NCI-H345 (cell line): ENCODE results near the gene TSPYL6.

Source experiments
- DNase-seq: peaks from one replicate; lab custom pipeline; 2025; lab: John Stamatoyannopoulos, UW

TSPYL6 gene

DNA sequence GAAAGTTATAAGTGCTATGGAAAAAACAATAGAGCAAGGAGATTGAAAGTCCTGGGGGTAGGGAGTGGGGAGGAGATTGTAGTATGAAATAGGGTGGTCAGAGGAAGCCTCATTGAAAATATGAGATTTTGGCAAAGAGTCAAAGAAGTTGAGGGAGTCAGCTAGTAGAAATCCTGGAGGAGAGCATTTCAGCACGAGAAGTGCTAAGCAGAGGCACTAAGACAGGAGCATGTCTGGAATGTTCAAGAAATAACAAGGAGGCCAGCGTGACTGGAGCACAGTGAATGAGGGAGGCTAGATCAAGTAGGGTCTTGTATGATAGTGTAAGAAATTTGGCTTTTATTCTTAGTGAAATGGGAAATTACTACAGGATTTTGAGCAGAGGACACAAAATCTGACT, 2.1 kb upstream of the TSPYL6 start:
- DNase-seq = no peak

DNA sequence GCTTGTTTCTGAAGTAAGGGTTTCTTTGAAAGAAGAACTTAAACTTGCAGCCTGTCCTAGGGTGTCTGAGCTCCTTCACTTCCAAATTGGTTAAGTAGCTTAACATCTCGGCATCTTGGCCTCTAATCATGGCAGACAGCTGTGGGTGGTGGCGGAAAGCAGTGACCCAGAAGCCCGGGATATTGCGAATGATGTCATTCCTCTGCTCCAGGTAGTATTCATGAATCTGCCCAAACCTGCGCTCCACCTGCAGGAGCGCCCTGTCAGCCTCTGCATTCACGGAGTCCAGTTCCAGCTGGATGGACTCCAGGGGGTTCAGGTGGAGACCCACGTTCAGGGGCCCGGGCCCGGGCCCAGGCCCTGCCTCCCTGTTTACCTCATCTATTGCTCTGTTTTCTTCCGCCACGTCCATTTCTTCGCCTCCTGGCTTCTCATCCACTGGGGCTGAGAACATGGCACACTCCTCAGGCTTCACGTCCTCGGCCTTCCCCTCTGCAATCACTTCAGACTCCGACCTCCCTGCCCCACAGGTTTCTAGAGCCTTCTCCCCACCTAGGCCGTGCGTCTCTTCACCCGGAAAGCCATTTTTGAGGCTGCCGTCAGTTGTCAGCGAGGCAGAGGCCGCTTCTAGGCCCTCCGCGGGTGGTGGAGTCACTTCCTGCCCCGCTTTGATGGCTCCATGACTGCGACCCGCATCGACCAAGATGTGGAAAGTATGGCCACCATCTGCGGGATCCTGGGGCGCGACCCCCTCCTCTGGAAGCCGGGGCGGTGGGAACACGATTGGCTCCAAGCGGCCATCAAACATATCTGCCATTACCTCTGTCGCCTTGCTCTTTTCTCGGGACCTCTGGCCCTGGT, 569 bp downstream of the TSPYL6 start:
- no peak for DNase-seq

DNA sequence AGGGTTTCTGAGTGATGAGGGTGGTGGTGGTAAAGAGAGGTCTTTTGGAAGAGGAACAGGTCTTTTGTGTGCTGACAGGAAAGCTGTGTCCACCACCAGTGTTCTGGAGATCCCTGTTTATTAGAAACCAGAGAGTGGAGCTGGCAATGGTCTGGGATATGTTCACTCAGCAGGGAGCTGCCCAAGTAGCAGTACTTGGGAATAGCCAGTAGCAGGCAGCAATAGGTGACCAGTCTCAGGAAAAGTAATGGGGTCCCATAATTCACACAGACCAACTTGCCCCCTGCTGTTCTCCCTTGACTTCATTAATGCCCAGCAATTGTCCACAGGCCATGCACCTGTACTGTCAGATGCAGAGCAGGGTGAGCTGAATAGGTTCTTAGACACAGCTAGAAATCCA, 1.8 kb downstream of the TSPYL6 start:
- no peak for DNase-seq

DNA sequence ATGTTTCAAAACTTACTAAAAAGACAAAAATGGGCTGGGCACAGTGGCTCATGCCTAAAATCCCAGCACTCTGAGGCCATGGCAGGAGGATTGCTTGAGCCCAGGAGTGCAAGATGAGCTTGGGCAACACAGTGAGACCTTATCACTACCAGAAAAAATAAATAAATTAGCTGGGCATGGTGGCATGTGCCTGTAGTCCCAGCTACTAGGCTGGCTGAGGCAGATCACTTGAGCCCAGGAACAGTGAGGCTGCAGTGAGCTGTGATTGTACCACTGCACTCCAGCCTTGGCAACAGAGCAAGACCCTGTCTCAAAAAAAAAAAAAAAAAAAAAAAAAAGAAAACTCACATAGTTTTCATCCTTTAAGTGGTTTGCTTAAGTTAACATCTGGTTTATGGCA, 6.4 kb downstream of the TSPYL6 start:
- no peak for DNase-seq

DNA sequence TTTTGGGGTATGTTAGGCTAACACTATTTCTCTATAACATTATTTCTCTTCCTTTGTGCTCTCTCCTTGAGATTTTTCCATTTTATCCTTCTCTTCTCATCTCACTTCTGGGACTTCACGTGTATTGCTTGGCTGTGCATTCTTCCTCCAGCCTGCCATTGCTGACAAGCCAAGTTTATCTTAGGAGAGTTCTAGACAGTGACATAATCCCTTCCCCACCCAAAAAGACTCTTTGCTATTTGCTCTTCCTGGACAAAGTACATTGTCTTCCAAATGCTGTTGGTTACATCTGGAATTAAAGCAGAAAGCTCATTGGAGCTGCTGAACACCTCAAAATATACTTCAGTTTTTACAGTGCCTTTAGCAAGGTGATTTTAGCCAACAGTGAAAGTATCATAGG, 8.9 kb downstream of the TSPYL6 start:
- no peak for DNase-seq

DNA sequence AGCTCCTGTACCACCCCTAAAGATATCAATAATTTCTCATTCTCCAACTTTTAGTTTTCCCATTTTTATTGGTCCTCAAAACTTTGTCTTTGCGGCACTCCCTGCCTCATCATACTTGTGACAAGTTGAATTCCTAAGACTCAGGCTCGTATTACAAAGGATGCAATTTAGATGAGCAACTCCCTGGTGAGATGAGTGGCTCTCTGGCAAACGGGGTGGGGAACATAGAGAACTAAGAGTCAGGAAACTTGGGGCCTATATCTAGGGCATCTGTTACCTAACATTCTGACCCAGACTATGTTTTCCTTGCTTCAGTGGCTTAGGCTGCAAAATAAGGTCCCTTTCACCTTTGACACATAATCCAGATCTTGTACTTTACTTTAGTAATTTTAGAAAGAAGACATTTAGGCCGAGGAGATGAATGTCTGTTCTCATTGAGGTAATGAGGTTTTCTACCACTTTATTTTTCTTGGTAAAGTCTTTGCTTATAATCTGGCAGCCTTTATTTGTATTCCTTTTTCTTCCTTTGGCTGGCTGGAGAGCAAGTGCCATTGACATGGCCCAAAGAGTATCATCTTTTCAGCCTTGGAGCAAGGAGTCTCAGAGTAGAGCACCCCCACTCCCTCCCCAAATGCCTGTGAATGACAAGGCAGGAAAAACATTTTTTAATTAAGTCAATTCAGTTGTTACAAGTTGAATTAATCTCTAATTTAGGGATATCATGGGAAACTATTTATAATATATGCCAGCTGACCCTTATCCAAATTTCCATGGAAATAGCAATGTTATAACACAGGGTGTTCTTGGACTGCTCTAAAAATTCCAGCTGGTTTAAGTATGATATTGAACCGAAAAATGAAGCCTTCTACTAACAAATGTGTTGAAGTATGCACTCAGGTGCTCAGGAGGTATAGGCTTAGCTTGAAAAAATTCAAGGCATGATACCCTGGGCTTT, 15.2 kb downstream of the TSPYL6 start:
- no peak for DNase-seq

DNA sequence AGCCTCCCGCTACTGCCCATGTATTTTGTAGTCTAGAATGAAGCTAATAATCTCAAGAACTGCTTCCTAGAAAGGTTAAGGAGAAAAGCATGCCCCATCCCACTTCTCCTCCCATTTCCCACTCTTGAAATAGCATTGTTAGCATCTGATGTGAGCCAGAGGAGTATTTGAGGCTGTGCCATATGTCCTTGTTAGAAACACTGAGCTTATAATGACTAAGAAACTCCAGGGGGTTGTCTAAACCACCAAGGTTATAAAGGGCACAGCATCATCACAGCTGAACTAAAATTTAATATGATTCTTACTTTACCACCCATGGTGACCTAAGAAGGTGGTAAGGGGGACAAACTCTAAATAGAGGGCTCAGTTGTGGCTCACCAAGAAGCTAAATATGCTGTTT, 16.6 kb downstream of the TSPYL6 start:
- no peak for DNase-seq

DNA sequence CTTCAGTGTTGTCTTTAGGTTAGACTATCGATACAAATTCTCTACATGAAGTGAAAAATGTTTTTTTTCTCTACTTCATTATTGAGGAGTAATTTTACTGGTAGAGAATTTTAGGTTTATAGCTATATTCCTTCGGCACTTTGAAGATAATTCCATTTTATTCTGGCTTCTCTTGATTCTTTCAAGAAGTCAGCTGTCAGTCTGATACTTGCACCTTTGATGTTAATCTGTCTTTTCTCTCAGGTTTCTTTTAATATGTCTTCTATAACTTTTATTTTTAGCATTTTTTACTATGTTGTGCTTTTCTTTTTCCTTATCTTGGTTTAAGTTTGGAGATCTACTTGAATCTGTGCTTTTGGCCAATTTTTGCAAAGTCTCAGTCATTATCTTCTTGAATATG, 18.6 kb downstream of the TSPYL6 start:
- no peak for DNase-seq

DNA sequence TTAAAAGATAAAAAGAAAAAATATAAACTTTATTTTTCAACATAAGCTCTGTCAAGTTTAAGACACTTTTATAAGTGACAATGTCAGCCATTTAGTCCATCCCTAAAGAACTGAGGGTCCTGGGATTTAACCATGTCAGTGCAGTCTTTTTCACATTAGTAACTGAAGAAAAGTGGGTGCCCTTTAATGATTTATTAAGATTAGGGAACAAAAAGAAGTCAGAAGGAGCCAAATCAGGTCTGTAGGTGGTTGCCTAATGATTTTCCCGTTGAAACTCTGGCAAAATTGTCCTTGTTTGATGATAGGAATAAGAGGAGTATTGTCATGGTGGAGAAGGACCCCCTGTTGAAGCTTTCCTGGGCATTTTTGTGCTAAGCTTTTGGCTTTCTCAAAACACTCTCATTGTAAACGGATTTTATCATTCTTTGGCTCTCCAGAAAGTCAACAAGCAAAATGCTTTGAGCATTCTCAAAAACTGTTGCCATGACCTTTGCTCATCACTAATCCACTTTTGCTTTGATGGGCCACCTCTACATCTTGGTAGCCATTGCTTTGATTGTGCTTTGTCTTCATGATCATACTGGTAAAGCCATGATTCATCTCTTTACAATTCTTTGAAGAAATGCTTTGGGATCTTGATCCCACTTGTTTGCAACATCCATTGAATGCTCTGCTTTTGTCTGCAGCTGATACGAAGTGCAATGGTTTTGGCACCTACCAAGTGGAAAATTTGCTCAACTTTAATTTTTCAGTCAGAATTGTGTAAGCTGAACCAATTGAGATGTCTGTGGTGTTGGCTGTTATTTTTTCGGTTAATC, 22.0 kb downstream of the TSPYL6 start:
- no peak for DNase-seq

DNA sequence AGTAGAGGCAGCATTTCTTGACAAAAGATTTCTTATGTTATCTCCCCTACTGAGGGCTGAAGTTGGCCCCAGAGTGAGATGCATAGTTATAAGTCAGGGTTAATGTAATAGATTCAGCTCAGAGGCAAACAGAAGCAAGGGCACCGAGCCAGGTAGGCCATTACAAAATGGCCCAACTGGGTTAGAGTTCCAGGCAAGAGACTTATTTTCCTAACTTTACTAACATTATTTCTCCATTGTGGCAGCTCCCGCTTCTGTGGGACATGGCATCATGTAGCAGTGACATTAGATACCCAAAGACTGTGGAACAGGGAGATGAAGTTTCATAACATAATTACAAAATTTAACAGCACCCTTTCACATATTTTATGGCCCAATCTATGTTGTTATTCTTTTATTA, 27.1 kb downstream of the TSPYL6 start:
- DNase-seq = no peak

DNA sequence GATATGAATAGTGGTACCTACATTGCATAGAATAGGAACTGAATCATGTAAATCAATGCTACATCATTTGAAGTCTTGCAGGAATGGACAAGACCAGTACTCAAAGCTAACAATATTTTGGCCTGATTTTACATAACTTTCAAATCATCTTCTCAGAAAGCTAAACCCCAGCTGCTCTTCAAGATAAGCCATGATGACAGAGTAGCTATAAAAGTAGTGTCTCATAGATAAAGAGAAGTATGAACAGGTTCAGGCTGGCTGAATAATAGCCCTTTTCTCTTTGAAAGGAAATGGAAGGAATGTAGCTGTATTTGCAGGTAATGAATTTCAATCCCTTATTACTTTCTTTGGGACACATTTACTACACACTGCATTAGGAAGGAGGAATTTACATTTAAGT, 28.2 kb downstream of the TSPYL6 start:
- no peak for DNase-seq

DNA sequence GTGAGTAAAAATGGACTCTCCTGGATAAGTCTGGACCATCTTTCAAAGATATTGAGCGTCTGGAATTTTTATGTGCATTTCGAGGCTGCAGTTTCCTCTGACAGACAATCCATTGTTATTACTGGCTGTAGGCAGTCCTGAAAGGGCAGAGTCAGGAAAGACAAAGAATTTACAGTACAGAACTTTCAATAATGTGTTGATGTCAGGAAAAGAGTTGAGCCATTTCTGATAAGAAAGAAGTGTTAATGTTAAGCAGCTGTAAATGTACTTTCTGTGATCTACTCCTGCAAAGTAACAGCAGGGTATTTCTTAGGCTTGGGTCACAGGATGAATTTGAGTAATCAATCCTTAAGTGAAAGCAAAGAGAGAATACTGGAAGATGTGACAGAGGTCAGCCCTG, 29.8 kb downstream of the TSPYL6 start:
- DNase-seq = no peak

DNA sequence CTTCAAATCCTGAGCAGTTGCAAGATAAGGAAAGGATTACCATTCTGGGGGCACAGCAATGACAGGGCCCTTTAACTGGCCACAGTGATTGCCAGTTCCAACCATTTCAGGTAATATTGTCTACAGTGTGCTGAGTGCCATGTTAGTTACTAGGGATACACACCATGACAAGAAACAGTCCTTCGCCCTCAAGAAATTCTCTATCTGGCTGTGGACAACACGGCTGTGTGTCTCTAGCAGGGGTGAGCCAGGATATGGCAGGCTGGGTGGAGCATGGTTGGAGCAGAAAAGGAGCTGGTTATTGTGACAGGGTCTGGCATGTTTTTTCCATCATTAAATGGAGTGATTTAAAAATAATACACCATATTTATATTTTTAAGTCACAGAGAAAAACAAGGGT, 31.0 kb downstream of the TSPYL6 start:
- DNase-seq = no peak

DNA sequence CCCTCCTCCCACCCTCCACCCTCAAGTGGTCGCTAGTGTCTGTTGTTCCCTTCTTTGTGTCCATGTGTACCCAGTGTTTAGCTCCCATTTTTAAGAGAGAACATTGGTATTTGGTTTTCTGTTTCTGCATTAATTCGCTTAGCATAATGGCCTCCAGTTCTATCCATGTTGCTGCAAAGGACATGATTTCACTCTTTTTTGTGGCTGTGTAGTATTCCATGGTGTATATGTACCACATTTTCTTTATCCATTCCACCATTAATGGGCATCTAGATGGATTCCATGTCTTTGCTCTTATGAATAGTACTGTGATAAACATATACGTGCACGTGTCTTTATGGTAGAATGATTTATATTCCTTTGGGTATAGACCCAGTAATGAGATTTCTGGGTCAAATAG, 42.9 kb downstream of the TSPYL6 start:
- DNase-seq = no peak

DNA sequence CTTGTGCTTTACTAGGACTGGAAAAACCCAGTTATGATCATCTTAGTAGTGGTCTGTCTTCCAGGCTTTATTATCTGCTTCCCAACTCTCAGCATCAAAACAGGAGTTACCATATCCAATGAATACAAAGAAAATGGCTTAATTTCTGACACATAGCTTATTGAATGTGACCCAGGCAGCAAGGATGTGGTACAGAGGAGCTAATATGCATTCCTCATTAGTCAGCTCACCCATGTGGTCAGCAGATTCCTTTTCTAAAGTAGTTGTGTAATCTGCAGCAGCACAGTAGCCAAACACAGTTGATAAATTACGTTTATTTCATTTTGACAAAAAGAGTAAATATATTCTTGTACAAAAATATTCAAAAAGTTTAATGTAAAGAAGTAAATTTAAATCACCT, 43.6 kb downstream of the TSPYL6 start:
- DNase-seq = no peak

DNA sequence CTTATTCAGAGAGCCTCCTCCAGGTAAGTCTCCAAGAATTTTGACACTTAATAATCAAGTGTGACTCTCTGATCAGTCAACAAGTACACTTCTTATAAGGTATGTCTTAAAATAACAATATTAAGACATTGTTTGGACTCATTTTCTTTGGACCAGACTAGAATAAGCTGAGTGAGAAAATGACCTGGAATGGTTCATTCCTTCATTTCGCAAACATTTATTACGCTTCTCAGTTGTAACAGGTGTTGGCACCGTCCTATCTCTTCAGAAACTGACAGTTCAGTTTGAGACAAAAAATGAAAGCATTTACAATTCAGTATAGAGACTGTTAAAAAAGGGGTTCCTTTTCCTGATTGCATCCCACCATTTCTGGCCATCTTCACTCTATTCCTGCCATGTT, 46.6 kb downstream of the TSPYL6 start:
- no peak for DNase-seq

DNA sequence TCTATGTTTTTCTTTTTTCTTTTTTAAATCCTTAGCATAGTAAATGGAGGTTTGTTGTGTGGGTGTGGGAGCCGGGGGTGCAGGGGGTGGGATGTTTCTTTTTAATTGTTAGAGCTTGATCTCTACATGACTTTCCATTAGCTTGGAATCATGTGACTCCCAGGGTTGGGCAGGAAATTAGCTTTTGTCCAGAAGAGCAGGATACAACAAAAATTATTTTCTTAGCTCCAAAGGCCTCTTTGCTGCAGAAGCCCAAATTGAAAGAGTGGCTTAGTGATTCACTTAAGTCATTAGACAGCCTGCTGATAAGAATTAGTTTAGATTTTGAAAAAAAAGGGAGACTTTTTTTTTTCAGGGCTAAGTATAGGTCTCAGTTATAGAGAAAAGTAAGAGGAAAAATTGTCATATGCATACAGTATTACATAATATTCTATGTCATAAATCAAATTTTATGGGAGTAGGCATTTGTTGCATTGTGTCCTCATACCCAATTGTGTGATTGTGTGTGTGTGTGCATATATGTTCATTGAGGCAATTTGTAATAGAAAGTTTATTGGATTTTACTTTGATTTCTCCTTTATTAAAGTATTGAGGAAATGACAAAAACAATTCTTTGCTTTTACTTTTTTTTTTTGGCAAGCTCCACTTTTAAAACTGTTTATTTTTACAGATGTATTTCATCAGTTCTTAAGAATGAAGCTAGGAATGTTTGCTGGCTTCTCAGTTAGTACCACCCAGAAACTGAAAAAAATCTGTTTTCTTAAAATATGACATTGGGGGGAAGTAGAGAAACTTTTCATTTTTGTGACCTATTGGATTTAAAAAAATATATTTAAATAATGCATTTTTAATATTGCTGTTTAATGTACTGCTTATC, 47.4 kb downstream of the TSPYL6 start:
- DNase-seq = no peak

DNA sequence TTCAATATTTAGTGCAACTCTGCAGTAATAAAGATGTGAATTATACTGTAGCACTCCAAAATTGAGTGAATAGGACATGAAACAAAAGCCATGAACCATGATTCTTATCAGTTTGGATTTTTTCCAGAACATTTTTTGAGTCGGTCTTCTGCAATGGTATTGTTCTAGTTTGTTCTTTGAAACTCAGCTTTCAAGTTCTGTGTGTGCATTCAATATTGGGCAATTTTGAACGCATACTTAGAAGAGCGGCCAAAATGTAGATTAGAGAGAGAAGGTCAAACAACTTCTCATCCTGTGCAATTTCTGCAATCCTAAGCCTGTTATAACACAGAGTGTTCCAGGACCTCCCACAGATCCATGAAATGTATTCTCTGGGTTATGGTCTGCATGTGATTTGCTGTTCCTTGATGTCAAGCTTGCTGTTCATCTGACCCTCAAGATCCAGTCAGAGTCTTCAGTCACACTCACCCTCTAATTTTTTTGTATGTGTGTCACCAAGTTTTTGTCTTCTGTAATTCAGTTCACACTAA, 48.3 kb downstream of the TSPYL6 start:
- DNase-seq = no peak

DNA sequence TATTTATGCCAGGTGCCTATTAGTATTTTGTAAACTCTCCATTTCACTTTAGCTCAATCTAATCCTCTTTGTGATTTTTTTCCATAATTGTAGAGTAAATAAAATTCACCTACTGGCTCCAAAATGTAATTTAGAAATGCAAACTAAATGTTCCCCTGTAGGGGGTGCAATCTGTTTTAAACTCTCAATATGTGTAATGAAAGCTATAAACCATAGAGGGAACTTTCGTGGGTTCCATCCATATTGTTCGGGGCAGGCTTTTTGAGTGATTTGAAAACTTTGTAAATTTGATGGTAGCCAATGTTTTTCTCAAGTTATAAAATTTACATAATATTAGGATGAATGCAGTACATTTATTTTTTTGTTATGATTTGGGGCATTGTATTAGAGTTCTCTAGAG, 49.4 kb downstream of the TSPYL6 start:
- DNase-seq = peak; percentile 10

DNA sequence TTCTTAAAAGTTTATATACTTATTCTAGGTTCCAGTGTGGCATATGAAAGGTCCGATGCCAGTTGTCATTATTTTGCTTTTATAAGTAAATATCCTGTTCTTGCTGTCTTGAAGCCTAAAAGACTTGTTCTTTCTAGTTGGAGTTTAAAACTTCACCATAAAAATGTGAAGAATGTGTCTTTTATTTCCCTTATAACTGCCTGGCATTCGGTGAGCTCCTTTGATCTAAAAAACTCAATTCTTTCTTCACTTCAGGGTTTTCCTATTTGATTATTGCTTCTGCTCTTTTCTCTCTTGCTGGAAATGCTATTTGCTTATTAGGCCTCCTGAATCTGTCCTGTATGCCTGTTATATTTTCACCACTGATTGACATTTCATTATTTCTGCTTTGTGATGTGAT, 51.6 kb downstream of the TSPYL6 start:
- no peak for DNase-seq
